ENCODE data around the gene ATXN1.
"Not testable (repeated sequence)": the region's sequence is repeated elsewhere in the genome, so short reads cannot be mapped to it uniquely, and the experiment has no call there.

DNA sequence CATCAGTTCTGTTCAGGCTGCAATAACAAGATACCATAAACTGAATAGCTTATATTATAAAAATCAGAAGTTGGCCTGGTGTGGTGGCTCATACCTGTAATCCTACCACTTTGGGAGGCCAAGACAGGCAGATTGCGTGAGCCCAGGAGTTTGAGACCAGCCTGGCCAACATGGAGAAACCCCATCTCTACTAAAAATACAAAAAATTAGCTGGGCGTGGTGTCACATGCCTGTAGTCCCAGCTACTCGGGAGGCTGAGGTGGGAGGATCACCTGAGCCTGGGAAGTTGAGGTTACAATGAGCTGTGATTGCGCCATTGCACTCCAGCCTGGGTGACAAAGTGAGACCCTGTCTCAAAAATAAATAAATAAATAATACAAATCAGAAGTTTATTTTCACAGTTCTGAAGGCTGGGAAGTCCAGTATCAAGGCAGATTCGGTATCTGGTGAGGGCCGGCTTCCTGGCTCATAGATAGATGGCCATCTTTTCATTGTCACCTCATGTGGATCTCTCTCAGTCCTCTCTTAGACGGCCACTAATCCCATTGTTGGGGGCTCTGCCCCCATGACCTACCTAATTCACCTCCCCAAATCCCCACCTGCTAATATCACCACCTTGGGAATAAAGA, 491.7 kb downstream of the ATXN1 start:
- TF ChIP-seq, protein P1, sequence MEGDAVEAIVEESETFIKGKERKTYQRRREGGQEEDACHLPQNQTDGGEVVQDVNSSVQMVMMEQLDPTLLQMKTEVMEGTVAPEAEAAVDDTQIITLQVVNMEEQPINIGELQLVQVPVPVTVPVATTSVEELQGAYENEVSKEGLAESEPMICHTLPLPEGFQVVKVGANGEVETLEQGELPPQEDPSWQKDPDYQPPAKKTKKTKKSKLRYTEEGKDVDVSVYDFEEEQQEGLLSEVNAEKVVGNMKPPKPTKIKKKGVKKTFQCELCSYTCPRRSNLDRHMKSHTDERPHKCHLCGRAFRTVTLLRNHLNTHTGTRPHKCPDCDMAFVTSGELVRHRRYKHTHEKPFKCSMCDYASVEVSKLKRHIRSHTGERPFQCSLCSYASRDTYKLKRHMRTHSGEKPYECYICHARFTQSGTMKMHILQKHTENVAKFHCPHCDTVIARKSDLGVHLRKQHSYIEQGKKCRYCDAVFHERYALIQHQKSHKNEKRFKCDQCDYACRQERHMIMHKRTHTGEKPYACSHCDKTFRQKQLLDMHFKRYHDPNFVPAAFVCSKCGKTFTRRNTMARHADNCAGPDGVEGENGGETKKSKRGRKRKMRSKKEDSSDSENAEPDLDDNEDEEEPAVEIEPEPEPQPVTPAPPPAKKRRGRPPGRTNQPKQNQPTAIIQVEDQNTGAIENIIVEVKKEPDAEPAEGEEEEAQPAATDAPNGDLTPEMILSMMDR (IDR thresholded peaks at IDR 0.05), result not testable (repeated sequence)
- TF ChIP-seq POLR2A (IDR thresholded peaks at IDR 0.05), result not testable (repeated sequence)

Measured in lower leg skin (tissue), 3 donors.